GM18867 (cell line): ENCODE results near the gene ENOX1.

Experiments used
- ATAC-seq: cut with Tn5 transposase; IDR thresholded peaks from one replicate; pipeline ENCODE4 v1.9.1; 2021; ENCODE audit warnings: mild to moderate bottlenecking, moderate library complexity; ENCODE audit not compliant: unreplicated experiment

ENOX1 gene

GRCh38 chr13:43269037-43269481 lies 517.7 kb downstream of the ENOX1 start:
- ATAC-seq: no peak

- no peak for ATAC-seq
Observed at GRCh38 chr13:43268632-43269031, 518.1 kb downstream of the ENOX1 start.

- ATAC-seq: no peak
Observed at GRCh38 chr13:43267916-43268315, 518.9 kb downstream of the ENOX1 start.

- no peak for ATAC-seq
Observed at GRCh38 chr13:43266936-43267615, 519.7 kb downstream of the ENOX1 start.

GRCh38 chr13:43265028-43265427 lies 521.7 kb downstream of the ENOX1 start:
- ATAC-seq: no peak

GRCh38 chr13:43264458-43264857 lies 522.3 kb downstream of the ENOX1 start:
- ATAC-seq: no peak

GRCh38 chr13:43263047-43263446 lies 523.7 kb downstream of the ENOX1 start:
- no peak for ATAC-seq

GRCh38 chr13:43260999-43261398 lies 525.8 kb downstream of the ENOX1 start:
- no peak for ATAC-seq

- ATAC-seq: no peak
Observed at GRCh38 chr13:43258771-43259170, 528.0 kb downstream of the ENOX1 start.

- ATAC-seq: no peak
Observed at GRCh38 chr13:43257765-43258164, 529.0 kb downstream of the ENOX1 start.

GRCh38 chr13:43251961-43252360 lies 534.8 kb downstream of the ENOX1 start:
- no peak for ATAC-seq

GRCh38 chr13:43246382-43246781 lies 540.4 kb downstream of the ENOX1 start:
- ATAC-seq: no peak

- no peak for ATAC-seq
Observed at GRCh38 chr13:43245374-43245964, 541.3 kb downstream of the ENOX1 start.

GRCh38 chr13:43244481-43244880 lies 542.3 kb downstream of the ENOX1 start:
- ATAC-seq: no peak

- ATAC-seq: no peak
Observed at GRCh38 chr13:43243711-43244110, 543.1 kb downstream of the ENOX1 start.

- ATAC-seq: no peak
Observed at GRCh38 chr13:43242040-43242439, 544.7 kb downstream of the ENOX1 start.

GRCh38 chr13:43240278-43240677 lies 546.5 kb downstream of the ENOX1 start:
- peak; percentile 92 for ATAC-seq

- no peak for ATAC-seq
Observed at GRCh38 chr13:43239275-43239840, 547.4 kb downstream of the ENOX1 start.

- no peak for ATAC-seq
Observed at GRCh38 chr13:43238341-43239083, 548.3 kb downstream of the ENOX1 start.

GRCh38 chr13:43237616-43238015 lies 549.2 kb downstream of the ENOX1 start:
- no peak for ATAC-seq

- no peak for ATAC-seq
Observed at GRCh38 chr13:43235028-43235427, 551.7 kb downstream of the ENOX1 start.

GRCh38 chr13:43232873-43233265 lies 553.9 kb downstream of the ENOX1 start:
- ATAC-seq: no peak
